Tibial nerve (tissue), 4 donors: ENCODE measurements around the gene PPM1H.

Experiments
- CTCF ChIP-seq, 5 experiments: fragments of 200-600 bp in 3 of 5; fragments of 450-650 bp in 2 of 5; sonication (generic) in 3 of 5; IDR thresholded peaks; one replicate each; pipeline ENCODE4 v1.5.1; 2016 to 2019; ENCODE audit warnings: antibody characterized with exemption in 5 of 5, mild to moderate bottlenecking in 3 of 5, moderate library complexity in 2 of 5
- EP300 ChIP-seq, 2 donors: sonication (generic); formaldehyde crosslinking; IDR thresholded peaks; one replicate each; pipeline ENCODE4 v1.6.1; 2017; ENCODE audit warnings: antibody characterized with exemption in 2 of 2, mild to moderate bottlenecking in 1 of 2
- POLR2A ChIP-seq, 2 donors: fragments of 450-650 bp; IDR thresholded peaks; one replicate each; pipeline ENCODE4 v1.6.1; 2017; ENCODE audit warnings: antibody characterized with exemption in 2 of 2, mild to moderate bottlenecking in 2 of 2, moderate library complexity in 2 of 2

GRCh38 chr12:62640910-62641448 lies 294.0 kb downstream of the PPM1H start:
- TF ChIP-seq CTCF (IDR thresholded peaks at IDR 0.05): no peak
- no peak for TF ChIP-seq EP300 (IDR thresholded peaks at IDR 0.05)
- TF ChIP-seq POLR2A (IDR thresholded peaks at IDR 0.05): no peak
